Ovary (tissue), 9 donors: Measurements from ENCODE around the gene SF1. TPM values are rescaled to one million over a fixed set of nuclear protein-coding genes. Genes with fewer than 3 reads are reported as not detected.

ENCODE experiments used
- DNase-seq, 5 donors: peaks; one replicate each; pipeline ENCODE4 v3.0.0-alpha.2; 2019 to 2020
- H3K27ac ChIP-seq, 2 donors: fragments of 200-600 bp; one replicate each; pipeline versions ENCODE4 v1.5.1 to v1.8.0; 2019 to 2022
- H3K27me3 ChIP-seq: fragments of 200-600 bp; one replicate; pipeline ENCODE4 v1.8.0; 2022
- H3K36me3 ChIP-seq: fragments of 200-600 bp; sonication (generic); one replicate; pipeline ENCODE4 v1.5.1; 2019
- H3K4me1 ChIP-seq: one replicate; pipeline ENCODE4 v1.8.1; 2013; ENCODE audit warnings: mild to moderate bottlenecking, moderate library complexity; ENCODE audit not compliant: insufficient read depth
- H3K4me3 ChIP-seq: fragments of 200-600 bp; sonication (generic); one replicate; pipeline ENCODE4 v1.5.1; 2017
- H3K9me3 ChIP-seq, 2 donors: fragments of 200-600 bp in 1 of 2; sonication (generic) in 1 of 2; one replicate each; pipeline versions ENCODE4 v1.5.1 to v1.8.1; 2013 to 2019; ENCODE audit warnings: mild to moderate bottlenecking in 1 of 2, moderate library complexity in 1 of 2
- CTCF ChIP-seq, 3 donors: fragments of 450-650 bp in 2 of 3; fragments of 200-600 bp in 1 of 3; IDR thresholded peaks; one replicate each; pipeline versions ENCODE4 v1.5.1 to v1.8.0; 2016 to 2022; ENCODE audit warnings: antibody characterized with exemption in 3 of 3, mild to moderate bottlenecking in 1 of 3
- EP300 ChIP-seq: sonication (generic); formaldehyde crosslinking; IDR thresholded peaks from one replicate; pipeline ENCODE4 v1.6.1; 2017; ENCODE audit warnings: antibody characterized with exemption
- POLR2A ChIP-seq: fragments of 450-650 bp; IDR thresholded peaks from one replicate; pipeline ENCODE4 v1.6.1; 2017; ENCODE audit warnings: antibody characterized with exemption, mild to moderate bottlenecking, moderate library complexity
- WGBS, 3 donors: extraction: QIAGEN DNeasy Blood & Tissue Kit in 1 of 3; methylation state at CpG; one replicate each; pipeline versions ENCODE4 v1.1.5 to v1.1.7; 2013 to 2017; 5-methylcytosine and 5-hydroxymethylcytosine counted together
- intact Hi-C, 4 donors: fragments of 100-400 bp; cut with DNase I; formaldehyde crosslinking; loops; one replicate each; pipeline versions ENCODE4 v1.11.0 to v1.15.1; 2022 to 2023
- polyA plus RNA-seq, 2 donors: library from polyadenylated mRNA; stranded (reverse); fragments of 200-250 nt in 1 of 2; fragments of 350-450 nt in 1 of 2; fragmentation: Illumina TruSeq in 1 of 2; extraction: RNeasy Lipid Tissue Mini Kit (QIAGEN cat#74804) in 1 of 2; gene quantifications; one replicate each; pipeline ENCODE4 v1.2.3, GENCODE V29; 2013 to 2014
- total RNA-seq, 7 donors: library from RNA; depleted of rRNA in 2 of 7; stranded (reverse); fragments of >200 nt in 2 of 7; fragmentation: NEBNext Ultra II Directional in 3 of 7; extraction: Animal tissue kit (Norgen Biotek cat#: 25700) in 3 of 7; gene quantifications; one replicate each; pipeline versions ENCODE4 v1.1.0 to v1.2.4, GENCODE V29; 2016 to 2023
- donor health status: DM: no; HTN: no; CAD: no; lungs with moderate emphysema.
- donor health status: DM: no; HTN: no; CAD: no.
- donor health status: Bipolar disorder and iron deficiency.
- donor health status: DM: yes; HTN: yes; CAD: no.
- donor health status: DM: no; HTN: no; CAD: no.
- donor health status: DM: yes; HTN: yes; CAD: no.

SF1 gene
- total and polyA plus RNA-seq, 9 donors, result 131 to 388 (median 306) TPM

- peak; percentile 64 to 89 (median 78) for DNase-seq
- 1 to 3% (median 3%) methylated on average over 53 to 66 of the region's 66 CpGs for WGBS, 3 donors
- Histone ChIP-seq H3K27ac (no peak within 1 kb of the TSS), H3K4me3 (peak within 1 kb of the TSS; percentile 64), H3K9me3 (no peaks in the 10 kb centered on the region), H3K36me3 (no peaks in the 10 kb centered on the region), H3K4me1 (no peaks in the 10 kb centered on the region), H3K27me3 (no peaks in the 10 kb centered on the region)
- intact Hi-C loops, result loop anchor here in 2 of 4 donors (2.0 to 5.0 kb wide), 2 partner anchors 35 to 36 kb away; no protein-coding TSS in a partner anchor
- TF ChIP-seq EP300 (no peak), CTCF (IDR thresholded peaks at IDR 0.05) (peak; percentile 61 to 84 (median 83))
Measured at GRCh38 chr11:64723117-64723906, 55.0 kb downstream of the SF1 start, which contains the start of gene NRXN2. NRXN2 (minus strand) TSS chr11:64723197; CDS start chr11:64713699, 9,498 bp downstream.

- peak in 1 of 5 donors; percentile 38 for DNase-seq
- intact Hi-C loops, result loop anchor here in 2 of 4 donors (2.0 to 5.0 kb wide), 2 partner anchors 34 to 35 kb away; no protein-coding TSS in a partner anchor
- H3K4me3 ChIP-seq, result no peak overlapping the region
Measured at GRCh38 chr11:64722141-64723065, 55.9 kb downstream of the SF1 start.

GRCh38 chr11:64721359-64721699, 57.0 kb downstream of the SF1 start:
- no peak overlapping the region for H3K27ac ChIP-seq
- no peaks in the 10 kb centered on the region for H3K9me3 ChIP-seq
- intact Hi-C loops, result loop anchor here in 1 of 4 donors (5.0 kb wide), 1 partner anchor 34 kb away; no protein-coding TSS in a partner anchor
- no peaks in the 10 kb centered on the region for H3K27me3 ChIP-seq
- no peak for DNase-seq
- H3K36me3 ChIP-seq, result no peaks in the 10 kb centered on the region
- H3K4me1 ChIP-seq, result no peaks in the 10 kb centered on the region
- H3K4me3 ChIP-seq, result no peak overlapping the region
- TF ChIP-seq CTCF (IDR thresholded peaks at IDR 0.05) (no peak), POLR2A (no peak), EP300 (no peak)
- WGBS, 3 donors, result 40 to 52% (median 46%) methylated on average over 3 of the region's 3 CpGs

More at GRCh38 chr11:64722141-64723065, 55.9 kb downstream of the SF1 start:
- Histone ChIP-seq H3K27ac (no peak overlapping the region), H3K4me1 (no peaks in the 10 kb centered on the region), H3K36me3 (no peaks in the 10 kb centered on the region), H3K27me3 (no peaks in the 10 kb centered on the region), H3K9me3 (no peaks in the 10 kb centered on the region)
- 7 to 10% (median 9%) methylated on average over 17 to 35 of the region's 36 CpGs for WGBS, 3 donors
- no peak for TF ChIP-seq CTCF (IDR thresholded peaks at IDR 0.05)
- no peak for TF ChIP-seq POLR2A
- TF ChIP-seq EP300, result no peak

GRCh38 chr11:64720640-64721358, 57.5 kb downstream of the SF1 start:
- TF ChIP-seq POLR2A (no peak), EP300 (no peak), CTCF (IDR thresholded peaks at IDR 0.05) (no peak)
- Histone ChIP-seq H3K27me3 (no peaks in the 10 kb centered on the region), H3K9me3 (no peaks in the 10 kb centered on the region), H3K27ac (no peak overlapping the region), H3K4me1 (no peaks in the 10 kb centered on the region), H3K36me3 (no peaks in the 10 kb centered on the region), H3K4me3 (no peak overlapping the region)
- DNase-seq, result peak in 1 of 5 donors; percentile 24
- intact Hi-C loops, result loop anchor here in 1 of 4 donors (5.0 kb wide), 1 partner anchor 33 kb away; no protein-coding TSS in a partner anchor
- whole genome bisulfite sequencing, 3 donors, result 76 to 79% (median 77%) methylated on average over 12 of the region's 12 CpGs
